ENCODE measurements around the gene ERBB4. TPM values are rescaled to one million over a fixed set of nuclear protein-coding genes. Genes with fewer than 3 reads are reported as not detected.

Gene ERBB4
- total RNA-seq, 1 experiment from 2014 or later, result 40.6 TPM

GRCh38 chr2:211939177-211939576, 599.4 kb downstream of the ERBB4 start:
- POLR2A ChIA-PET (ENCODE audit: low non-redundant PET), result no interaction called here

GRCh38 chr2:211934811-211935210, 603.8 kb downstream of the ERBB4 start:
- H3K4me1 ChIP-seq (ENCODE audit: insufficient read depth, low read length, poor library complexity, severe bottlenecking), result peaks cover 21% of the 10 kb centered on the region
- no peak for DNase-seq (ENCODE audit: low spot score)
- TF ChIP-seq EZH2 (IDR thresholded peaks at IDR 0.05; ENCODE audit: borderline replicate concordance, low read depth, low read length, poor library complexity, severe bottlenecking) (no peak), CTCF (conservative IDR thresholded peaks at IDR 0.05; ENCODE audit: low read depth, low read length) (no peak)
- no peak overlapping the region for H3K4me3 ChIP-seq (ENCODE audit: low read depth, low read length, poor library complexity, severe bottlenecking)
- BruUV-seq (replicated peaks), result no TSS peak
- no peak overlapping the region for H3K27ac ChIP-seq (ENCODE audit: low read depth, low read length, poor library complexity, severe bottlenecking)
- no peaks in the 10 kb centered on the region for H3K36me3 ChIP-seq (ENCODE audit: insufficient read depth, low read length, poor library complexity, severe bottlenecking)
- CTCF ChIA-PET, result no interaction called here
- H3K27me3 ChIP-seq (replicated peaks; ENCODE audit: insufficient read depth, low read depth, low read length, poor library complexity), result no peaks in the 10 kb centered on the region
- POLR2A ChIA-PET (ENCODE audit: low non-redundant PET), result no interaction called here
- no peaks in the 10 kb centered on the region for H3K9me3 ChIP-seq (ENCODE audit: low read depth, low read length, poor library complexity, severe bottlenecking)
- intact Hi-C loops (cut with micrococcal nuclease; ENCODE audit: unreplicated experiment), result no loop called here

More at GRCh38 chr2:211939177-211939576, 599.4 kb downstream of the ERBB4 start:
- no peaks in the 10 kb centered on the region for H3K27me3 ChIP-seq (replicated peaks; ENCODE audit: insufficient read depth, low read depth, low read length, poor library complexity)
- H3K36me3 ChIP-seq (ENCODE audit: insufficient read depth, low read length, poor library complexity, severe bottlenecking), result no peaks in the 10 kb centered on the region
- DNase-seq (ENCODE audit: low spot score), result no peak
- no peak for TF ChIP-seq CTCF (conservative IDR thresholded peaks at IDR 0.05; ENCODE audit: low read depth, low read length)
- no peak for TF ChIP-seq EZH2 (IDR thresholded peaks at IDR 0.05; ENCODE audit: borderline replicate concordance, low read depth, low read length, poor library complexity, severe bottlenecking)
- no peak overlapping the region for H3K4me3 ChIP-seq (ENCODE audit: low read depth, low read length, poor library complexity, severe bottlenecking)
- no peaks in the 10 kb centered on the region for H3K9me3 ChIP-seq (ENCODE audit: low read depth, low read length, poor library complexity, severe bottlenecking)
- CTCF ChIA-PET, result no interaction called here
- H3K27ac ChIP-seq (ENCODE audit: low read depth, low read length, poor library complexity, severe bottlenecking), result no peak overlapping the region
- intact Hi-C loops (cut with micrococcal nuclease; ENCODE audit: unreplicated experiment), result no loop called here
- H3K4me1 ChIP-seq (ENCODE audit: insufficient read depth, low read length, poor library complexity, severe bottlenecking), result no peaks in the 10 kb centered on the region
- BruUV-seq (replicated peaks), result no TSS peak

GRCh38 chr2:211931314-211931713, 607.3 kb downstream of the ERBB4 start:
- no TSS peak for BruUV-seq (replicated peaks)
- peak; percentile 6 for DNase-seq (ENCODE audit: low spot score)
- no peaks in the 10 kb centered on the region for H3K9me3 ChIP-seq (ENCODE audit: low read depth, low read length, poor library complexity, severe bottlenecking)
- peaks cover 31% of the 10 kb centered on the region for H3K4me1 ChIP-seq (ENCODE audit: insufficient read depth, low read length, poor library complexity, severe bottlenecking)
- CTCF ChIA-PET, result no interaction called here
- TF ChIP-seq CTCF (conservative IDR thresholded peaks at IDR 0.05; ENCODE audit: low read depth, low read length), result no peak
- TF ChIP-seq EZH2 (IDR thresholded peaks at IDR 0.05; ENCODE audit: borderline replicate concordance, low read depth, low read length, poor library complexity, severe bottlenecking), result no peak
- H3K27ac ChIP-seq (ENCODE audit: low read depth, low read length, poor library complexity, severe bottlenecking), result peak overlapping the region; percentile 36
- POLR2A ChIA-PET (ENCODE audit: low non-redundant PET), result interaction anchor here (0.7 kb wide), 1 partner anchor 27 kb away, joined by 3 read pairs; no protein-coding TSS in a partner anchor
- H3K4me3 ChIP-seq (ENCODE audit: low read depth, low read length, poor library complexity, severe bottlenecking), result no peak overlapping the region
- no peaks in the 10 kb centered on the region for H3K27me3 ChIP-seq (replicated peaks; ENCODE audit: insufficient read depth, low read depth, low read length, poor library complexity)
- no peaks in the 10 kb centered on the region for H3K36me3 ChIP-seq (ENCODE audit: insufficient read depth, low read length, poor library complexity, severe bottlenecking)
- intact Hi-C loops (cut with micrococcal nuclease; ENCODE audit: unreplicated experiment), result loop anchor here (2.0 kb wide), 1 partner anchor 187 kb away; no protein-coding TSS in a partner anchor
